HFF-Myc (cell line): Measurements from ENCODE around the gene CRYBA1.
A peak's percentile ranks its signal among the peaks of the same experiment; 100 is the strongest.

Experiments
- DNase-seq: peaks from one replicate; pipeline ENCODE4 v3.0.0-alpha.2; 2011; ENCODE audit warnings: low read depth; ENCODE audit errors: extremely low read depth
- H3K4me3 ChIP-seq: replicated peaks from 2 replicates; pipeline ENCODE4 v1.5.1; 2011; ENCODE audit warnings: low read depth, mild to moderate bottlenecking, control low read depth, low read length
- TF ChIP-seq, protein P1 (sequence below): IDR thresholded peaks from 2 replicates; pipeline ENCODE4 v1.5.1; 2012; ENCODE audit warnings: mild to moderate bottlenecking, low read depth, low read length, control low read depth; ENCODE audit errors: missing control alignments

The CRYBA1 gene

GRCh38 chr17:29292992-29293889 is 46.6 kb downstream of the CRYBA1 start:
- TF ChIP-seq, protein P1, sequence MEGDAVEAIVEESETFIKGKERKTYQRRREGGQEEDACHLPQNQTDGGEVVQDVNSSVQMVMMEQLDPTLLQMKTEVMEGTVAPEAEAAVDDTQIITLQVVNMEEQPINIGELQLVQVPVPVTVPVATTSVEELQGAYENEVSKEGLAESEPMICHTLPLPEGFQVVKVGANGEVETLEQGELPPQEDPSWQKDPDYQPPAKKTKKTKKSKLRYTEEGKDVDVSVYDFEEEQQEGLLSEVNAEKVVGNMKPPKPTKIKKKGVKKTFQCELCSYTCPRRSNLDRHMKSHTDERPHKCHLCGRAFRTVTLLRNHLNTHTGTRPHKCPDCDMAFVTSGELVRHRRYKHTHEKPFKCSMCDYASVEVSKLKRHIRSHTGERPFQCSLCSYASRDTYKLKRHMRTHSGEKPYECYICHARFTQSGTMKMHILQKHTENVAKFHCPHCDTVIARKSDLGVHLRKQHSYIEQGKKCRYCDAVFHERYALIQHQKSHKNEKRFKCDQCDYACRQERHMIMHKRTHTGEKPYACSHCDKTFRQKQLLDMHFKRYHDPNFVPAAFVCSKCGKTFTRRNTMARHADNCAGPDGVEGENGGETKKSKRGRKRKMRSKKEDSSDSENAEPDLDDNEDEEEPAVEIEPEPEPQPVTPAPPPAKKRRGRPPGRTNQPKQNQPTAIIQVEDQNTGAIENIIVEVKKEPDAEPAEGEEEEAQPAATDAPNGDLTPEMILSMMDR = no peak
- no peak for DNase-seq
- H3K4me3 ChIP-seq = peak overlapping the region; percentile 99

DNA sequence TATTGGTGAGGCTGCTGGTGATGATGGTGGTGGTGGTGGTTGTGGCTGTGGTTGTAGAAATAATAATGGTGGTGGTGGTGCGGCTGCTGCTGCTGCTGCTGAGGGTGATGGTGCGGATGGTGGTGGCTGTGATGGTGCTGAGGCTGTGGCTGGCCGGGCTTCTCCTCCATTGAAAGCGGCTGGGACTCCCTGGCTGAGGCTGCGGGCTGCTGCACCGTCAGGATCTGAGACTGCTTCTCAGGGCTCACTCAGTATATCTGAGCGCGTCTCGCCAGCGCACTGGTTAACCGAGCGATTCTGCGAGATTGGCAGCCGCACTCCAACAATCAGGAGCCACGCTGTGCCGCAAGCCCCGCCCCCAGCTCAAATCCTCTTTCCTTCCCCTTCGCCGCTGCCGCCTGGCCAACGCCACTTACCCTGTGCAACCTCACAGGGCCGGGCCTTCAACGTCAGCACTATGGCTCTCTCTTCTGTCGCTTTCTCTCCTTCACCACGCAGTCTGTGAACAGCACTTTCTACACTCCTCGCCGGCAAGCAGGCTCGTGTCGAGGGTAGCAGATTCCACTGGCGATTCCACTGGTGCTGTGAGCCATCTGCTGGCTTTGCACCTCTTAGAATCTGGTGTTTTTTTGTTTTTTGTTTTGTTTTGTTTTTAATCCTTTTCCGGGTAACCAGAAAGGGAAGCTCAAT is 47.4 kb downstream of the CRYBA1 start, which contains the start of gene NUFIP2:
Gene NUFIP2 (minus strand): TSS at position 259 of the 690 bp plus-strand sequence. CDS start 89 bp downstream, at position 170.
- H3K4me3 ChIP-seq = peak within 1 kb of the TSS; percentile 99
- TF ChIP-seq, protein P1 = no peak
- DNase-seq = peak; percentile 93

DNA sequence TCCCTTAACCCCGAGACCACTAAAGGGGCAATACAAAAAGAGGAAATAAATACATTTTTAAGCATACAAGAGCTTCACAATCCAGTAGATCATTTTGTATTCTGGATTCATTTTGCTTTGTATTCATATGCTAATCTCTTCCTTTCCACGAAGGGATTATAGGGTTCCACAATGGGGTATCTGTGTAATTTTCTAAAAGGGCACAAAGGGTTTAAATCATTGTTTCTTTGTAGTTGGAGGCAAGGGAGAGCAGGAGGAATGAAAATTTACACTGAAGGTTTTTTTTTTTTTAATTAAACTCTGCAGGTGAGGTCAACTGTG is 47.9 kb downstream of the CRYBA1 start:
- TF ChIP-seq, protein P1 = no peak
- H3K4me3 ChIP-seq = peak overlapping the region; percentile 99
- no peak for DNase-seq

GRCh38 chr17:29295420-29295819 is 48.8 kb downstream of the CRYBA1 start:
- TF ChIP-seq, protein P1 = no peak
- no peak for DNase-seq
- no peak overlapping the region for H3K4me3 ChIP-seq

GRCh38 chr17:29299031-29299430 is 52.4 kb downstream of the CRYBA1 start:
- no peak for DNase-seq
- no peak overlapping the region for H3K4me3 ChIP-seq
- TF ChIP-seq, protein P1 = no peak

DNA sequence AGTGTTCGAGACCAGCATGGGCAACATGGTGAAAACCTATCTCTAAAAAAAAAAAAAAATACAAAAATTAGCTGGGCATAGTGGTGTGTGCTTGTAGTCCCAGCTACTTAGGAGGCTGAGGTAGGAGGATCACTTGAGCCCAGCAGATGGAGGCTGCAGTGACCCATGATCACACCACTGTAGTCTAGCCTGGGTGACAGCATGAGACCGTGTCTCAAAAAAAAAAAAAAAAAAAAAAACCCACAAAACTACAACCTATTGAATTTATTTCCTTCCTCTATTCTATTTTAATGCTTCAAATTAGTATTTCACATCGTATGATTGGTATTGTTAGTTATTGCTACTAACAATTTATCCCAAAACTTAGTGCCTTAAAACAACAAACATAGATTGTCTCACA is 56.7 kb downstream of the CRYBA1 start:
- no peak for DNase-seq
- TF ChIP-seq, protein P1 = no peak
- H3K4me3 ChIP-seq = no peak overlapping the region
